ENCODE results near the gene MYO9B.

MYO9B gene

GRCh38 chr19:17121736-17122293 is 46.2 kb downstream of the MYO9B start:
- TF ChIP-seq CTCF (IDR thresholded peaks at IDR 0.05; ENCODE audit: extremely low read depth, insufficient read depth, missing control alignments): no peak
- in situ Hi-C loops (cut with MboI; ENCODE audit: low pct_unique_long_range_greater_than_20kb, low sequenced_read_pairs, unreplicated experiment): no loop called here
- DNase-seq (ENCODE audit: low spot score): peak; percentile 55

- TF ChIP-seq CTCF (IDR thresholded peaks at IDR 0.05; ENCODE audit: extremely low read depth, insufficient read depth, missing control alignments): no peak
- DNase-seq (ENCODE audit: low spot score): no peak
- in situ Hi-C loops (cut with MboI; ENCODE audit: low pct_unique_long_range_greater_than_20kb, low sequenced_read_pairs, unreplicated experiment): no loop called here
These were observed 47.5 kb downstream of the MYO9B start for GRCh38 chr19:17123041-17123440.

- no peak for TF ChIP-seq CTCF (IDR thresholded peaks at IDR 0.05; ENCODE audit: extremely low read depth, insufficient read depth, missing control alignments)
- in situ Hi-C loops (cut with MboI; ENCODE audit: low pct_unique_long_range_greater_than_20kb, low sequenced_read_pairs, unreplicated experiment): no loop called here
- no peak for DNase-seq (ENCODE audit: low spot score)
These were observed 48.4 kb downstream of the MYO9B start for GRCh38 chr19:17124025-17124424.

- in situ Hi-C loops (cut with MboI; ENCODE audit: low pct_unique_long_range_greater_than_20kb, low sequenced_read_pairs, unreplicated experiment): no loop called here
These were observed 49.6 kb downstream of the MYO9B start for GRCh38 chr19:17125062-17125727.

GRCh38 chr19:17125728-17126677 is 50.4 kb downstream of the MYO9B start:
- no peak for TF ChIP-seq CTCF (IDR thresholded peaks at IDR 0.05; ENCODE audit: extremely low read depth, insufficient read depth, missing control alignments)
- DNase-seq (ENCODE audit: low spot score): peak; percentile 76
- in situ Hi-C loops (cut with MboI; ENCODE audit: low pct_unique_long_range_greater_than_20kb, low sequenced_read_pairs, unreplicated experiment): no loop called here

More at GRCh38 chr19:17125062-17125727, 49.6 kb downstream of the MYO9B start:
- DNase-seq (ENCODE audit: low spot score): peak; percentile 83
- no peak for TF ChIP-seq CTCF (IDR thresholded peaks at IDR 0.05; ENCODE audit: extremely low read depth, insufficient read depth, missing control alignments)

GRCh38 chr19:17127671-17128070 is 52.1 kb downstream of the MYO9B start:
- in situ Hi-C loops (cut with MboI; ENCODE audit: low pct_unique_long_range_greater_than_20kb, low sequenced_read_pairs, unreplicated experiment): no loop called here
- DNase-seq (ENCODE audit: low spot score): no peak
- TF ChIP-seq CTCF (IDR thresholded peaks at IDR 0.05; ENCODE audit: extremely low read depth, insufficient read depth, missing control alignments): no peak
